Activated CD4-positive, alpha-beta T cell treated with anti-CD3 and anti-CD28 coated beads for 1 hour (primary cell): Measurements from ENCODE around the gene VASN.
"Not testable (repeated sequence)": the region's sequence is repeated elsewhere in the genome, so short reads cannot be mapped to it uniquely, and the experiment has no call there.

Source experiments
- DNase-seq: peaks from one replicate; pipeline ENCODE4 v3.0.0-alpha.2; 2020

VASN gene

GRCh38 chr16:4337540-4338088, 34.0 kb upstream of the VASN start:
- no peak for DNase-seq

GRCh38 chr16:4338125-4338582, 33.5 kb upstream of the VASN start:
- DNase-seq, result no peak

- no peak for DNase-seq
Observed at GRCh38 chr16:4338712-4339299, 32.8 kb upstream of the VASN start.

GRCh38 chr16:4339455-4339854, 32.2 kb upstream of the VASN start:
- DNase-seq, result no peak

- no peak for DNase-seq
Observed at GRCh38 chr16:4339909-4340308, 31.7 kb upstream of the VASN start.

GRCh38 chr16:4340443-4340842, 31.2 kb upstream of the VASN start:
- no peak for DNase-seq

- DNase-seq, result no peak
Observed at GRCh38 chr16:4341250-4341649, 30.4 kb upstream of the VASN start.

- no peak for DNase-seq
Observed at GRCh38 chr16:4342866-4343744, 28.5 kb upstream of the VASN start.

GRCh38 chr16:4344300-4344982, 27.2 kb upstream of the VASN start:
- DNase-seq, result not testable (repeated sequence)

- DNase-seq, result no peak
Observed at GRCh38 chr16:4344983-4345835, 26.4 kb upstream of the VASN start.

GRCh38 chr16:4345836-4346781, 25.5 kb upstream of the VASN start:
- DNase-seq, result no peak

GRCh38 chr16:4347010-4347409, 24.6 kb upstream of the VASN start:
- no peak for DNase-seq

- no peak for DNase-seq
Observed at GRCh38 chr16:4347765-4348509, 23.7 kb upstream of the VASN start.

- DNase-seq, result no peak
Observed at GRCh38 chr16:4349332-4349731, 22.3 kb upstream of the VASN start.

GRCh38 chr16:4350365-4350786, 21.3 kb upstream of the VASN start:
- no peak for DNase-seq

GRCh38 chr16:4350787-4351659, 20.6 kb upstream of the VASN start, which contains the start of gene PAM16:
PAM16 (minus strand) TSS chr16:4351321; CDS start chr16:4351234, 87 bp downstream.
- DNase-seq, result peak; percentile 96

- no peak for DNase-seq
Observed at GRCh38 chr16:4351880-4352279, 19.8 kb upstream of the VASN start.

- DNase-seq, result no peak
Observed at GRCh38 chr16:4352843-4353242, 18.8 kb upstream of the VASN start.

GRCh38 chr16:4353675-4354074, 18.0 kb upstream of the VASN start:
- no peak for DNase-seq
